Uterus (tissue), 2 donors: ENCODE results near the gene TSHZ2.

ENCODE experiments used
- POLR2A ChIP-seq, 2 donors: fragments of 450-650 bp; IDR thresholded peaks; one replicate each; pipeline ENCODE4 v1.6.1; 2016; ENCODE audit warnings: antibody characterized with exemption in 2 of 2, mild to moderate bottlenecking in 1 of 2, moderate library complexity in 1 of 2
- TF ChIP-seq, protein P1 (sequence below), 4 experiments: fragments of 200-600 bp in 2 of 4; fragments of 450-650 bp in 2 of 4; sonication (generic) in 2 of 4; IDR thresholded peaks; one replicate each; pipeline ENCODE4 v1.5.1; 2016 to 2019; ENCODE audit warnings: antibody characterized with exemption in 4 of 4, mild to moderate bottlenecking in 2 of 4, moderate library complexity in 1 of 4

GRCh38 chr20:53502820-53503219 is 530.7 kb downstream of the TSHZ2 start:
- TF ChIP-seq, protein P1, sequence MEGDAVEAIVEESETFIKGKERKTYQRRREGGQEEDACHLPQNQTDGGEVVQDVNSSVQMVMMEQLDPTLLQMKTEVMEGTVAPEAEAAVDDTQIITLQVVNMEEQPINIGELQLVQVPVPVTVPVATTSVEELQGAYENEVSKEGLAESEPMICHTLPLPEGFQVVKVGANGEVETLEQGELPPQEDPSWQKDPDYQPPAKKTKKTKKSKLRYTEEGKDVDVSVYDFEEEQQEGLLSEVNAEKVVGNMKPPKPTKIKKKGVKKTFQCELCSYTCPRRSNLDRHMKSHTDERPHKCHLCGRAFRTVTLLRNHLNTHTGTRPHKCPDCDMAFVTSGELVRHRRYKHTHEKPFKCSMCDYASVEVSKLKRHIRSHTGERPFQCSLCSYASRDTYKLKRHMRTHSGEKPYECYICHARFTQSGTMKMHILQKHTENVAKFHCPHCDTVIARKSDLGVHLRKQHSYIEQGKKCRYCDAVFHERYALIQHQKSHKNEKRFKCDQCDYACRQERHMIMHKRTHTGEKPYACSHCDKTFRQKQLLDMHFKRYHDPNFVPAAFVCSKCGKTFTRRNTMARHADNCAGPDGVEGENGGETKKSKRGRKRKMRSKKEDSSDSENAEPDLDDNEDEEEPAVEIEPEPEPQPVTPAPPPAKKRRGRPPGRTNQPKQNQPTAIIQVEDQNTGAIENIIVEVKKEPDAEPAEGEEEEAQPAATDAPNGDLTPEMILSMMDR (IDR thresholded peaks at IDR 0.05) = no peak
- TF ChIP-seq POLR2A (IDR thresholded peaks at IDR 0.05) = no peak
